Type B pancreatic cell (in vitro differentiated cells): ENCODE results near the gene TRAPPC2L. TPM values are rescaled to one million over a fixed set of nuclear protein-coding genes. Genes with fewer than 3 reads are reported as not detected.

Experiments
- DNase-seq: peaks from one replicate; pipeline ENCODE4 v3.0.0; 2021; ENCODE audit warnings: mixed read lengths; ENCODE audit not compliant: unreplicated experiment; ENCODE audit errors: extremely low spot score
- H3K27ac Mint-ChIP-seq: 2 replicates; pipeline ENCODE4 v1.8.0; 2021; ENCODE audit warnings: mild to moderate bottlenecking, mixed read lengths
- H3K27me3 Mint-ChIP-seq: 2 replicates; pipeline ENCODE4 v1.8.0; 2021; ENCODE audit warnings: mixed read lengths
- H3K36me3 Mint-ChIP-seq: 2 replicates; pipeline ENCODE4 v1.8.0; 2021; ENCODE audit warnings: mixed read lengths
- H3K4me1 Mint-ChIP-seq: one replicate; pipeline ENCODE4 v1.8.0; 2021; ENCODE audit warnings: mixed read lengths; ENCODE audit not compliant: unreplicated experiment
- H3K4me3 Mint-ChIP-seq: 2 replicates; pipeline ENCODE4 v1.8.0; 2021; ENCODE audit warnings: mild to moderate bottlenecking, mixed read lengths
- H3K9me3 Mint-ChIP-seq: 2 replicates; pipeline ENCODE4 v1.8.0; 2021; ENCODE audit warnings: mixed read lengths
- total RNA-seq: library from RNA; stranded (reverse); gene quantifications from 2 replicates; pipeline ENCODE4 v1.2.1, GENCODE V29; 2021; ENCODE audit warnings: low replicate concordance
- TF ChIP-seq, protein P1 (sequence below): fragments of 200-600 bp; sonication (generic); conservative IDR thresholded peaks from 2 replicates; pipeline ENCODE4 v1.5.0; 2021; ENCODE audit warnings: antibody characterized with exemption, mild to moderate bottlenecking

The TRAPPC2L gene
- total RNA-seq, 1 donor from 2014 or later, result 91.4 TPM

DNA sequence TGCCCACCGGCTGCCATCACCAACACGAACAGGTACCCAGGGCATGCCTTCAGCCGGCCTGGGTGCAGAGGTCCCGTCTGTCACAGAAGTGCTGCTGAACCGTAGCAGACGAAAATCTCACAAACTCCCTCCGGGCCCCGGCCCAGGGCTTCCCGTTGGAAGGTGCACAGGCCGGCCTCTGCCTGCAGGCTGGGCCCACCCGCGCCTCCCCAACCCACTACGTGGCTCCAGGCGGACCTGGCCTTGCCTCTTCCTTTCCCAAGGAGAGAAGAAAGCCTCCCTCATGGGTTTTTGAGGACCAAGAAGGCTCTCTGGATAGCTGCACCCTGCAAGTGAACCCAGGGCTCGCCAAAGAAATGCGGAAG, 55.0 kb downstream of the TRAPPC2L start:
- TF ChIP-seq, protein P1, sequence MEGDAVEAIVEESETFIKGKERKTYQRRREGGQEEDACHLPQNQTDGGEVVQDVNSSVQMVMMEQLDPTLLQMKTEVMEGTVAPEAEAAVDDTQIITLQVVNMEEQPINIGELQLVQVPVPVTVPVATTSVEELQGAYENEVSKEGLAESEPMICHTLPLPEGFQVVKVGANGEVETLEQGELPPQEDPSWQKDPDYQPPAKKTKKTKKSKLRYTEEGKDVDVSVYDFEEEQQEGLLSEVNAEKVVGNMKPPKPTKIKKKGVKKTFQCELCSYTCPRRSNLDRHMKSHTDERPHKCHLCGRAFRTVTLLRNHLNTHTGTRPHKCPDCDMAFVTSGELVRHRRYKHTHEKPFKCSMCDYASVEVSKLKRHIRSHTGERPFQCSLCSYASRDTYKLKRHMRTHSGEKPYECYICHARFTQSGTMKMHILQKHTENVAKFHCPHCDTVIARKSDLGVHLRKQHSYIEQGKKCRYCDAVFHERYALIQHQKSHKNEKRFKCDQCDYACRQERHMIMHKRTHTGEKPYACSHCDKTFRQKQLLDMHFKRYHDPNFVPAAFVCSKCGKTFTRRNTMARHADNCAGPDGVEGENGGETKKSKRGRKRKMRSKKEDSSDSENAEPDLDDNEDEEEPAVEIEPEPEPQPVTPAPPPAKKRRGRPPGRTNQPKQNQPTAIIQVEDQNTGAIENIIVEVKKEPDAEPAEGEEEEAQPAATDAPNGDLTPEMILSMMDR, result no peak

More for the DNA sequence above, 55.0 kb downstream of the TRAPPC2L start:
- Mint-ChIP-seq H3K27me3 (peaks cover 3% of the 10 kb centered on the region), H3K36me3 (peaks cover 3% of the 10 kb centered on the region), H3K9me3 (no peaks in the 10 kb centered on the region), H3K4me3 (no peak overlapping the region), H3K27ac (no peak overlapping the region), H3K4me1 (peaks cover 31% of the 10 kb centered on the region)
- no peak for DNase-seq

Other genes starting within 250 kb of the TRAPPC2L start
- gene IL17C, start 218.6 kb upstream of the TRAPPC2L start, total RNA-seq, result 0.39 TPM in 1 of 2 replicates, not detected in the other
- gene CYBA, start 206.1 kb upstream of the TRAPPC2L start, total RNA-seq, result 120 and 144 TPM in 2 replicates
- gene MVD, start 194.0 kb upstream of the TRAPPC2L start, total RNA-seq, result 59.0 and 60.6 TPM in 2 replicates
- 0.68 and 0.79 TPM in 2 replicates for gene SNAI3, start 170.6 kb upstream of the TRAPPC2L start, total RNA-seq
- gene RNF166, start 150.7 kb upstream of the TRAPPC2L start, total RNA-seq, result 11.9 and 20.1 TPM in 2 replicates
- 25.1 and 27.1 TPM in 2 replicates for gene CTU2, start 150.6 kb upstream of the TRAPPC2L start, total RNA-seq
- gene PIEZO1, start 71.9 kb upstream of the TRAPPC2L start, total RNA-seq, result 33.3 and 94.7 TPM in 2 replicates
- gene CDT1, start 53.3 kb upstream of the TRAPPC2L start, total RNA-seq, result 17.7 and 36.8 TPM in 2 replicates
- 116 and 153 TPM in 2 replicates for gene APRT, start 45.2 kb upstream of the TRAPPC2L start, total RNA-seq
- gene GALNS, start 180 bp upstream of the TRAPPC2L start, total RNA-seq, result 30.2 and 32.5 TPM in 2 replicates
- 0.31 TPM in 1 of 2 replicates, not detected in the other for gene PABPN1L, start 9.5 kb downstream of the TRAPPC2L start, total RNA-seq
- gene CBFA2T3, start 120.1 kb downstream of the TRAPPC2L start, total RNA-seq, result 8.9 and 9.4 TPM in 2 replicates
- gene ACSF3, start 236.7 kb downstream of the TRAPPC2L start, total RNA-seq, result 23.6 and 29.0 TPM in 2 replicates